ENCODE measurements around the gene NFIL3.

NFIL3 gene

GRCh38 chr9:91425271-91425670 is 1.6 kb upstream of the NFIL3 start:
- H3K9me3 Mint-ChIP-seq, result peaks cover 4% of the 10 kb centered on the region
- no peak for TF ChIP-seq CTCF (IDR thresholded peaks at IDR 0.05)
- no peak for DNase-seq
- H3K4me3 Mint-ChIP-seq, result peak overlapping the region; percentile 88
- H3K36me3 Mint-ChIP-seq (ENCODE audit: low read depth), result no peaks in the 10 kb centered on the region
- peaks cover 52% of the 10 kb centered on the region for H3K27me3 Mint-ChIP-seq (ENCODE audit: low read depth, poor library complexity)
- H3K4me1 Mint-ChIP-seq, result peaks cover 36% of the 10 kb centered on the region
- no peak overlapping the region for H3K27ac Mint-ChIP-seq

GRCh38 chr9:91424403-91425176 is 958 bp upstream of the NFIL3 start:
- peaks cover 43% of the 10 kb centered on the region for H3K4me1 Mint-ChIP-seq
- no peaks in the 10 kb centered on the region for H3K36me3 Mint-ChIP-seq (ENCODE audit: low read depth)
- no peak overlapping the region for H3K27ac Mint-ChIP-seq
- H3K27me3 Mint-ChIP-seq (ENCODE audit: low read depth, poor library complexity), result peaks cover 50% of the 10 kb centered on the region
- H3K4me3 Mint-ChIP-seq, result peak overlapping the region; percentile 88
- peaks cover 4% of the 10 kb centered on the region for H3K9me3 Mint-ChIP-seq
- DNase-seq, result peak; percentile 59
- TF ChIP-seq CTCF (IDR thresholded peaks at IDR 0.05), result no peak

GRCh38 chr9:91422758-91423711 is 597 bp downstream of the NFIL3 start:
- Mint-ChIP-seq H3K36me3 (ENCODE audit: low read depth) (no peaks in the 10 kb centered on the region), H3K4me1 (peaks cover 48% of the 10 kb centered on the region), H3K27me3 (ENCODE audit: low read depth, poor library complexity) (peaks cover 36% of the 10 kb centered on the region), H3K27ac (peak overlapping the region; percentile 98), H3K4me3 (peak overlapping the region; percentile 99), H3K9me3 (peaks cover 4% of the 10 kb centered on the region)
- TF ChIP-seq CTCF (IDR thresholded peaks at IDR 0.05), result no peak
- DNase-seq, result peak; percentile 72

- Mint-ChIP-seq H3K36me3 (ENCODE audit: low read depth) (no peaks in the 10 kb centered on the region), H3K27ac (no peak overlapping the region), H3K9me3 (peaks cover 4% of the 10 kb centered on the region), H3K27me3 (ENCODE audit: low read depth, poor library complexity) (peaks cover 28% of the 10 kb centered on the region), H3K4me3 (peak overlapping the region; percentile 99), H3K4me1 (peaks cover 48% of the 10 kb centered on the region)
- TF ChIP-seq CTCF (IDR thresholded peaks at IDR 0.05), result no peak
- no peak for DNase-seq
These were observed 1.5 kb downstream of the NFIL3 start for GRCh38 chr9:91421971-91422757.

GRCh38 chr9:91421128-91421765 is 2.4 kb downstream of the NFIL3 start:
- Mint-ChIP-seq H3K36me3 (ENCODE audit: low read depth) (no peaks in the 10 kb centered on the region), H3K27ac (no peak overlapping the region), H3K4me3 (peak overlapping the region; percentile 99), H3K27me3 (ENCODE audit: low read depth, poor library complexity) (peaks cover 24% of the 10 kb centered on the region), H3K4me1 (peaks cover 51% of the 10 kb centered on the region), H3K9me3 (peaks cover 4% of the 10 kb centered on the region)
- TF ChIP-seq CTCF (IDR thresholded peaks at IDR 0.05), result peak; percentile 31
- peak; percentile 80 for DNase-seq

All from nephron progenitor cell (in vitro differentiated cells).